Measurements from ENCODE around the gene RAI1.

RAI1 gene

DNA sequence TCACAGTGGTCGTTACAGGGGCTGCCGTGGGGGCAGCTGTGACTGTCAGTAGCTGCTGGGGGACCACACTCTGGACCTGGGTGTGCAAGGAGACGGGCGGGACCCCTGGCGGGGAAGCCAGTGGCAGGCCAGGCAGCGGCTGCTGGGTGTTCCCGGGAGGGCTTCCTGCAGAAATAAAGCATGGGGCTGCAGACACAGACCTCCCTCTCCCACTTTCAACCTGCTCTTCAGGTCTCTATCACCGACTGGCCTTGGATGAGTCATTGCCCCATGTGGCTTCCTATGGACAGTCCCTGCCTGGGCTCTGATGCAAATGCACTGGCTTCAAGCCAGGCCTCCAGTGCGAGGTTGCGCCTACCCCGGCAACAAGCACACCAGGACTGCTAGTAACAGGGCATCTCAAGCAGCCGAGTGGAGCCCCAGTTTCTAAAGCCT is 138.3 kb downstream of the RAI1 start:
- Histone ChIP-seq H3K36me3 (ENCODE audit: control insufficient read depth in 2 of 2, insufficient read depth in 1 of 2, low read length in 2 of 2) (peaks cover 3 to 43% of the 10 kb centered on the region in 2 experiments; a peak in 1 of 3 replicates), H3K9me3 (ENCODE audit: control insufficient read depth, insufficient read depth, low read depth, low read length) (no peaks in the 10 kb centered on the region), H3K4me3 (ENCODE audit: low read depth, low read length) (no peak overlapping the region), H3K4me1 (ENCODE audit: control insufficient read depth, insufficient read depth, low read length) (peaks cover 30% of the 10 kb centered on the region), H3K27ac (ENCODE audit: extremely low read depth, low read depth, low read length) (peak overlapping the region; percentile 28; the same call in 1 of the 2 replicates)
- TF ChIP-seq ZBTB44 (tag by site-specific recombination; IDR thresholded peaks at IDR 0.05) (peak; percentile 51; the same call in 1 of the 2 replicates), ZNF555 (tag by site-specific recombination; conservative IDR thresholded peaks at IDR 0.05) (no peak), ZEB2 (tag by site-specific recombination; IDR thresholded peaks at IDR 0.05) (peak; percentile 29; the same call in 1 of the 2 replicates), ZSCAN16 (tag by site-specific recombination; IDR thresholded peaks at IDR 0.05) (no peak), ZBTB48 (tag by site-specific recombination; IDR thresholded peaks at IDR 0.05) (peak; percentile 62; the same call in 1 of the 2 replicates), GLIS2 (tag by site-specific recombination; IDR thresholded peaks at IDR 0.05) (peak; percentile 80), ZNF785 (tag by site-specific recombination; IDR thresholded peaks at IDR 0.05) (no peak), HOXC10 (CRISPR knock-in tag; IDR thresholded peaks at IDR 0.05) (no peak), GLIS1 (tag by site-specific recombination; IDR thresholded peaks at IDR 0.05) (peak; percentile 90), YY2 (tag by site-specific recombination; IDR thresholded peaks at IDR 0.05) (no peak), BCL11A (tag by site-specific recombination; IDR thresholded peaks at IDR 0.05; ENCODE audit: low read depth) (peak; percentile 48; the same call in 1 of the 2 replicates), ZNF600 (tag by site-specific recombination; IDR thresholded peaks at IDR 0.05) (peak; percentile 56; the same call in 1 of the 2 replicates), ZNF366 (tag by site-specific recombination; conservative IDR thresholded peaks at IDR 0.05) (peak; percentile 66), ZBTB6 (tag by site-specific recombination; IDR thresholded peaks at IDR 0.05) (peak; percentile 11; the same call in 1 of the 2 replicates), ZNF629 (tag by site-specific recombination; IDR thresholded peaks at IDR 0.05) (peak; percentile 49; the same call in 1 of the 2 replicates), ZIC2 (tag by site-specific recombination; IDR thresholded peaks at IDR 0.05) (peak; percentile 95), IKZF3 (tag by site-specific recombination; IDR thresholded peaks at IDR 0.05) (peak; percentile 70; the same call in 1 of the 2 replicates), ZNF660 (tag by site-specific recombination; IDR thresholded peaks at IDR 0.05) (peak; percentile 77; the same call in 1 of the 2 replicates), SCRT2 (tag by site-specific recombination; IDR thresholded peaks at IDR 0.05) (peak; percentile 71), SP2 (tag by site-specific recombination; IDR thresholded peaks at IDR 0.05) (0 out of 2 replicates have a peak, but pooled peaks have one; percentile 13), KLF8 (tag by site-specific recombination; IDR thresholded peaks at IDR 0.05) (peak; percentile 26; the same call in 1 of the 2 replicates), KLF1 (tag by site-specific recombination; IDR thresholded peaks at IDR 0.05) (peak; percentile 77), ZNF148 (tag by site-specific recombination; IDR thresholded peaks at IDR 0.05; ENCODE audit: borderline replicate concordance) (no peak)
- TF ChIP-seq, protein P1, sequence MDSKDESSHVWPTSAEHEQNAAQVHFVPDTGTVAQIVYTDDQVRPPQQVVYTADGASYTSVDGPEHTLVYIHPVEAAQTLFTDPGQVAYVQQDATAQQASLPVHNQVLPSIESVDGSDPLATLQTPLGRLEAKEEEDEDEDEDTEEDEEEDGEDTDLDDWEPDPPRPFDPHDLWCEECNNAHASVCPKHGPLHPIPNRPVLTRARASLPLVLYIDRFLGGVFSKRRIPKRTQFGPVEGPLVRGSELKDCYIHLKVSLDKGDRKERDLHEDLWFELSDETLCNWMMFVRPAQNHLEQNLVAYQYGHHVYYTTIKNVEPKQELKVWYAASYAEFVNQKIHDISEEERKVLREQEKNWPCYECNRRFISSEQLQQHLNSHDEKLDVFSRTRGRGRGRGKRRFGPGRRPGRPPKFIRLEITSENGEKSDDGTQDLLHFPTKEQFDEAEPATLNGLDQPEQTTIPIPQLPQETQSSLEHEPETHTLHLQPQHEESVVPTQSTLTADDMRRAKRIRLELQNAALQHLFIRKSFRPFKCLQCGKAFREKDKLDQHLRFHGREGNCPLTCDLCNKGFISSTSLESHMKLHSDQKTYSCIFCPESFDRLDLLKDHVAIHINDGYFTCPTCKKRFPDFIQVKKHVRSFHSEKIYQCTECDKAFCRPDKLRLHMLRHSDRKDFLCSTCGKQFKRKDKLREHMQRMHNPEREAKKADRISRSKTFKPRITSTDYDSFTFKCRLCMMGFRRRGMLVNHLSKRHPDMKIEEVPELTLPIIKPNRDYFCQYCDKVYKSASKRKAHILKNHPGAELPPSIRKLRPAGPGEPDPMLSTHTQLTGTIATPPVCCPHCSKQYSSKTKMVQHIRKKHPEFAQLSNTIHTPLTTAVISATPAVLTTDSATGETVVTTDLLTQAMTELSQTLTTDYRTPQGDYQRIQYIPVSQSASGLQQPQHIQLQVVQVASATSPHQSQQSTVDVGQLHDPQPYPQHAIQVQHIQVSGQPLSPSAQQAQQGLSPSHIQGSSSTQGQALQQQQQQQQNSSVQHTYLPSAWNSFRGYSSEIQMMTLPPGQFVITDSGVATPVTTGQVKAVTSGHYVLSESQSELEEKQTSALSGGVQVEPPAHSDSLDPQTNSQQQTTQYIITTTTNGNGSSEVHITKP (tag by site-specific recombination; IDR thresholded peaks at IDR 0.05) = peak; percentile 23; the same call in 1 of the 2 replicates
- TF ChIP-seq, protein P2, sequence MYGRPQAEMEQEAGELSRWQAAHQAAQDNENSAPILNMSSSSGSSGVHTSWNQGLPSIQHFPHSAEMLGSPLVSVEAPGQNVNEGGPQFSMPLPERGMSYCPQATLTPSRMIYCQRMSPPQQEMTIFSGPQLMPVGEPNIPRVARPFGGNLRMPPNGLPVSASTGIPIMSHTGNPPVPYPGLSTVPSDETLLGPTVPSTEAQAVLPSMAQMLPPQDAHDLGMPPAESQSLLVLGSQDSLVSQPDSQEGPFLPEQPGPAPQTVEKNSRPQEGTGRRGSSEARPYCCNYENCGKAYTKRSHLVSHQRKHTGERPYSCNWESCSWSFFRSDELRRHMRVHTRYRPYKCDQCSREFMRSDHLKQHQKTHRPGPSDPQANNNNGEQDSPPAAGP (tag by site-specific recombination; IDR thresholded peaks at IDR 0.05) = peak; percentile 81
- ChIA-PET POLR2A (interaction anchor here (2.2 to 11.4 kb wide), 2 partner anchors 18 to 21 kb away, joined by 8 to 181 read pairs; partner anchors contain the start of gene SREBF1), CTCF (interaction anchor here (1.5 to 5.4 kb wide), 3 partner anchors 8 to 41 kb away, joined by 6 to 35 read pairs (median 9); no protein-coding TSS in a partner anchor)

All from HEK293 (cell line).